IPS-15b (cell line): ENCODE data around the gene RBM10.
A peak's percentile ranks its signal among the peaks of the same experiment; 100 is the strongest.

Experiments used
- H3K27me3 ChIP-seq: one replicate; pipeline ENCODE4 v1.6.1; 2013; ENCODE audit warnings: low read length; ENCODE audit not compliant: control insufficient read depth, insufficient read depth
- H3K36me3 ChIP-seq: one replicate; pipeline ENCODE4 v1.6.1; 2013; ENCODE audit warnings: low read length; ENCODE audit not compliant: control insufficient read depth, insufficient read depth
- H3K4me1 ChIP-seq: one replicate; pipeline ENCODE4 v1.6.1; 2013; ENCODE audit warnings: mild to moderate bottlenecking, low read length; ENCODE audit not compliant: control insufficient read depth, insufficient read depth
- H3K4me3 ChIP-seq: one replicate; pipeline ENCODE4 v1.5.1; 2013; ENCODE audit warnings: low read depth, low read length
- H3K9ac ChIP-seq: one replicate; pipeline ENCODE4 v1.6.1; 2013; ENCODE audit warnings: low read depth, mild to moderate bottlenecking, low read length
- H3K9me3 ChIP-seq: one replicate; pipeline ENCODE4 v1.6.1; 2013; ENCODE audit warnings: mild to moderate bottlenecking, low read length; ENCODE audit not compliant: control insufficient read depth, insufficient read depth

The RBM10 gene

GRCh38 chrX:47217852-47218279, 72.8 kb downstream of the RBM10 start:
- Histone ChIP-seq H3K9me3 (no peaks in the 10 kb centered on the region), H3K4me1 (peaks cover 17% of the 10 kb centered on the region), H3K27me3 (no peaks in the 10 kb centered on the region), H3K4me3 (peak overlapping the region; percentile 100), H3K36me3 (peaks cover 44% of the 10 kb centered on the region), H3K9ac (peak overlapping the region; percentile 100)

- Histone ChIP-seq H3K36me3 (peaks cover 44% of the 10 kb centered on the region), H3K9me3 (no peaks in the 10 kb centered on the region), H3K4me3 (peak within 1 kb of the TSS; percentile 100), H3K4me1 (peaks cover 17% of the 10 kb centered on the region), H3K9ac (peak within 1 kb of the TSS; percentile 100), H3K27me3 (no peaks in the 10 kb centered on the region)
Measured at GRCh38 chrX:47218280-47218919, 73.4 kb downstream of the RBM10 start, which contains the start of gene CDK16. Gene CDK16 (plus strand): TSS chrX:47218681. CDS start chrX:47223558, 4,877 bp downstream.

- Histone ChIP-seq H3K9ac (peak overlapping the region; percentile 100), H3K36me3 (peaks cover 44% of the 10 kb centered on the region)
Measured at GRCh38 chrX:47218920-47219815, 74.1 kb downstream of the RBM10 start.

GRCh38 chrX:47221756-47222155, 76.7 kb downstream of the RBM10 start:
- H3K36me3 ChIP-seq, result peaks cover 50% of the 10 kb centered on the region
- H3K27me3 ChIP-seq, result no peaks in the 10 kb centered on the region
- peaks cover 16% of the 10 kb centered on the region for H3K4me1 ChIP-seq
- no peaks in the 10 kb centered on the region for H3K9me3 ChIP-seq
- H3K9ac ChIP-seq, result no peak overlapping the region
- no peak overlapping the region for H3K4me3 ChIP-seq

More at GRCh38 chrX:47218920-47219815, 74.1 kb downstream of the RBM10 start:
- peak overlapping the region; percentile 100 for H3K4me3 ChIP-seq
- no peaks in the 10 kb centered on the region for H3K27me3 ChIP-seq
- peaks cover 17% of the 10 kb centered on the region for H3K4me1 ChIP-seq
- H3K9me3 ChIP-seq, result no peaks in the 10 kb centered on the region

- no peaks in the 10 kb centered on the region for H3K27me3 ChIP-seq
- H3K36me3 ChIP-seq, result peaks cover 59% of the 10 kb centered on the region
- H3K4me1 ChIP-seq, result peaks cover 12% of the 10 kb centered on the region
- no peaks in the 10 kb centered on the region for H3K9me3 ChIP-seq
- no peak overlapping the region for H3K4me3 ChIP-seq
- no peak overlapping the region for H3K9ac ChIP-seq
Measured at GRCh38 chrX:47222751-47223350, 77.8 kb downstream of the RBM10 start.

- Histone ChIP-seq H3K36me3 (peaks cover 64% of the 10 kb centered on the region), H3K27me3 (no peaks in the 10 kb centered on the region), H3K4me1 (peaks cover 12% of the 10 kb centered on the region), H3K4me3 (no peak overlapping the region), H3K9me3 (no peaks in the 10 kb centered on the region), H3K9ac (no peak overlapping the region)
Measured at GRCh38 chrX:47223476-47224250, 78.6 kb downstream of the RBM10 start.

GRCh38 chrX:47224266-47224895, 79.4 kb downstream of the RBM10 start:
- no peak overlapping the region for H3K4me3 ChIP-seq
- peaks cover 12% of the 10 kb centered on the region for H3K4me1 ChIP-seq
- H3K9ac ChIP-seq, result no peak overlapping the region
- H3K36me3 ChIP-seq, result peaks cover 65% of the 10 kb centered on the region
- no peaks in the 10 kb centered on the region for H3K27me3 ChIP-seq
- H3K9me3 ChIP-seq, result no peaks in the 10 kb centered on the region

- Histone ChIP-seq H3K9me3 (no peaks in the 10 kb centered on the region), H3K4me1 (peaks cover 10% of the 10 kb centered on the region), H3K27me3 (no peaks in the 10 kb centered on the region), H3K4me3 (no peak overlapping the region), H3K9ac (no peak overlapping the region), H3K36me3 (peaks cover 67% of the 10 kb centered on the region)
Measured at GRCh38 chrX:47224896-47225290, 79.9 kb downstream of the RBM10 start.

GRCh38 chrX:47226071-47226470, 81.0 kb downstream of the RBM10 start:
- Histone ChIP-seq H3K27me3 (no peaks in the 10 kb centered on the region), H3K4me3 (no peak overlapping the region), H3K4me1 (no peaks in the 10 kb centered on the region), H3K36me3 (peaks cover 61% of the 10 kb centered on the region), H3K9ac (no peak overlapping the region), H3K9me3 (no peaks in the 10 kb centered on the region)

GRCh38 chrX:47226531-47227333, 81.7 kb downstream of the RBM10 start:
- no peak overlapping the region for H3K4me3 ChIP-seq
- H3K36me3 ChIP-seq, result peaks cover 61% of the 10 kb centered on the region
- no peak overlapping the region for H3K9ac ChIP-seq
- H3K4me1 ChIP-seq, result no peaks in the 10 kb centered on the region
- H3K9me3 ChIP-seq, result no peaks in the 10 kb centered on the region
- no peaks in the 10 kb centered on the region for H3K27me3 ChIP-seq
